HG03097 (cell line): ENCODE results near the gene XPOT.
"Not testable (repeated sequence)": the region's sequence is repeated elsewhere in the genome, so short reads cannot be mapped to it uniquely, and the experiment has no call there.

ENCODE experiments used
- ATAC-seq: cut with Tn5 transposase; IDR thresholded peaks from one replicate; pipeline ENCODE4 v1.9.1; 2021; ENCODE audit not compliant: unreplicated experiment, low FRiP score

The XPOT gene, protein sequence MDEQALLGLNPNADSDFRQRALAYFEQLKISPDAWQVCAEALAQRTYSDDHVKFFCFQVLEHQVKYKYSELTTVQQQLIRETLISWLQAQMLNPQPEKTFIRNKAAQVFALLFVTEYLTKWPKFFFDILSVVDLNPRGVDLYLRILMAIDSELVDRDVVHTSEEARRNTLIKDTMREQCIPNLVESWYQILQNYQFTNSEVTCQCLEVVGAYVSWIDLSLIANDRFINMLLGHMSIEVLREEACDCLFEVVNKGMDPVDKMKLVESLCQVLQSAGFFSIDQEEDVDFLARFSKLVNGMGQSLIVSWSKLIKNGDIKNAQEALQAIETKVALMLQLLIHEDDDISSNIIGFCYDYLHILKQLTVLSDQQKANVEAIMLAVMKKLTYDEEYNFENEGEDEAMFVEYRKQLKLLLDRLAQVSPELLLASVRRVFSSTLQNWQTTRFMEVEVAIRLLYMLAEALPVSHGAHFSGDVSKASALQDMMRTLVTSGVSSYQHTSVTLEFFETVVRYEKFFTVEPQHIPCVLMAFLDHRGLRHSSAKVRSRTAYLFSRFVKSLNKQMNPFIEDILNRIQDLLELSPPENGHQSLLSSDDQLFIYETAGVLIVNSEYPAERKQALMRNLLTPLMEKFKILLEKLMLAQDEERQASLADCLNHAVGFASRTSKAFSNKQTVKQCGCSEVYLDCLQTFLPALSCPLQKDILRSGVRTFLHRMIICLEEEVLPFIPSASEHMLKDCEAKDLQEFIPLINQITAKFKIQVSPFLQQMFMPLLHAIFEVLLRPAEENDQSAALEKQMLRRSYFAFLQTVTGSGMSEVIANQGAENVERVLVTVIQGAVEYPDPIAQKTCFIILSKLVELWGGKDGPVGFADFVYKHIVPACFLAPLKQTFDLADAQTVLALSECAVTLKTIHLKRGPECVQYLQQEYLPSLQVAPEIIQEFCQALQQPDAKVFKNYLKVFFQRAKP

DNA sequence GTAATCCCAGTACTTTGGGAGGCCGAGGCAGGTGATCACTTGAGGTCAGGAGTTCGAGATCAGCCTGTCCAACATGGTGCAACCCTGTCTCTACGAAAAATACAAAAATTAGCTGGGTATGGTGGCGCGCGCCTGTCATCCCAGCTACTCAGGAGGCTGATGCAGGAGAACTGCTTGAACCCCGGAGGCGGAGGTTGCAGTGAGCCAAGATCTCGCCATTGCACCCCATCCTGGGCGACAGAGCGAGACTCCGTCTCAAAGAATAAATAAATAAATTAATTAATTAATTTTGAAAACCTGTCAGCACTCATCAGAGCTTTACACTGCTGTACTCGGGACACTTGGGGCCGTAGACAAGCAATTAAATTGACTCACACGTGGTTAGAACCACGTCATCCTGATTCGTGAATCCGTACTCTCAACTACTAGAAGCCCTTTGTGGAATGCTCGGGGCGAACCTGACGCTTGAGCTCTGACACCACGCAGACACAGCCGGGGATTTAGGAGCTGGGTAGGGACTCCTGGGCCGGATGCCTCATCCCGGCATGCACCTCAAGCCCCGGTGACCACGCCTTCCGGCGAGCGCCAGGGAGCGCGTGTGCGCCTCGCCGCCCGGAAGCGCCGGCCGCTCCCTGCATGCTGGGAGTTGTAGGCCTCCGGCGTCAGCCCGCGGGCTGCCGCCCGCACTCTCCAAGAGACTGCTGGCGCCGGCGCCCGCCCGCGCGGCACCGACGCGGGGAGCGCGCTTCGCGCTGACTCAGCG, at the start of gene XPOT:
Gene XPOT, plus strand, starts transcription at position 686 of the 763 bp plus-strand sequence. CDS start 5,644 bp downstream, outside the sequence.
- peak; percentile 99 for ATAC-seq

DNA sequence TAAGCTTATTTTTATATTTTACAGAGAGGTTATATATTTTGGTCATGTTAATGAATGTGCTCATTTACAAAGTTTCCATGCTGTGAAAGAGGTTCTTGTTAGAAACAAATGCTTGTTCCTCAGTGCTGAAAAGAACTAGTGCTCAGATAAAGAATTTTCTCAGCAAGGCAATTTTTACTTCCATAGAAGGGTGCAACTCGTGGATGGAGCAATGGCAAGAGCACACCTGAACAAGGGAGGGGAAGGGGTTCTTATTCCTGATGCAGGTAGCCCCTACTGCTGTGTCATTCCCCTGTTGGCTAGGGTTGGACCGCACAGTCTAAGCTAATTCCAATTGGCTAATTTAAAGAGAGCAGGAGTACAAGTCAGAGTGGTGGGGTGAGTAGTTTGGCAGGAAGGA, 48.0 kb upstream of the XPOT start:
- not testable (repeated sequence) for ATAC-seq

DNA sequence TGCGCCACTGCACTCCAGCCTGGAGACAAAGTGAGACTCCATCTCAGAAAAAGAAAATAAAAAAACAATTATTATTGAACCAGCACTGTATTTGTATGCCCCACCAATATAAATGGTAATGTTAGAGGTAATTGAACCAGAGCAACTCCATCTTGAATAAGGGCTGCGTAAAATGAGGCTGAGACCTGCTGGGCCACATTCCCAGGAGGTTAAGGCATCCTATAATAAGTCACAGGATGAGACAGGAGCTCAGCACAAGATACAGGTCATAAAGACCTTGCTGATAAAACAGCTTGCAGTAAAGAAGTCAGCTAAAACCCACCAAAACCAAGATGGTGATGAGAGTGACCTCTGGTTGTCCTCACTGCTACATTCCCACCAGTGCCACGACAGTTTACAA, 43.0 kb upstream of the XPOT start:
- ATAC-seq, result not testable (repeated sequence)

DNA sequence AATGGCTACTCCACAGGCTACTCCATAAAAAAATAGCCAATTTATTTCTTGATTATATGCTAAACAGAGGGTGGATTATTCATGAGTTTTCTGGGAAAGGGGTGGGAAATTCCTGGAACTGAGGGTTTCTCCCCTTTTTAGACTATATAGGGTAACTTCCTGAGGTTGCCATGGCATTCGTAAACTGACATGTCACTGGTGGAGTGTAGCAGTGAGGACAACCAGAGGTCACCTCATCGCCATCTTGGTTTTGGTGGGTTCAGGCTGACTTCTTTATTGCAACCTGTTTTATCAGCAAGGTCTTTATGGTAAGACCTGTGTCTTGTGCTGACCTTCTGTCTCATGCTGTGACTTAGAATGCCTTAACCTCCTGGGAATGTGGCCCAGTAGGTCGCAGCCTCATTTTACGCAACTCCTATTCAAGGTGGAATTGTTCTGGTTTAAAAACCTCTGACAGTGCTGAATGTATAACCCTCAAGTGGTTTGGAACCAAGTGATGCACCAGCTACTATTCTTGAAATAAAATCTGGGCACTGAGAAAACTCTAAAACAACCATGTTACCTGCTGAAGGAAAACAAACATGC, 41.4 kb upstream of the XPOT start:
- ATAC-seq, result no peak

DNA sequence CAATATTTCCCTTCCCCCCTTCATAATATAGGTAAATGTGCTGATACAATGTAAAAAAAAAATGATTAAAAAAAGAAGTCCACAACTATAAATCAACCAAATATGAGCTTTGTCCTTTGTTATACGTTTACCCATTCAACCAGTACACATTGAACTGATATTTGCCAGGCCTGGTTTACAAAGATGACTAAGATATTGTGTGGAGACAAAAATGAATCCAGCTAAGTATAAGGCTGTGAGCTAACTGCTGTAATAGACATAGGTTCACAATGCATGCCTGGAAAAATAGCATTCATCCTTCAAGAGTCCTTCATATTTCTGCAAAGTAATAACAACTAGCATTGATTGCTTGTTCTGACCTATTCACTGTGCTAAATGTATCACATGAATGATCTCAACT, 20.5 kb upstream of the XPOT start:
- ATAC-seq, result no peak

DNA sequence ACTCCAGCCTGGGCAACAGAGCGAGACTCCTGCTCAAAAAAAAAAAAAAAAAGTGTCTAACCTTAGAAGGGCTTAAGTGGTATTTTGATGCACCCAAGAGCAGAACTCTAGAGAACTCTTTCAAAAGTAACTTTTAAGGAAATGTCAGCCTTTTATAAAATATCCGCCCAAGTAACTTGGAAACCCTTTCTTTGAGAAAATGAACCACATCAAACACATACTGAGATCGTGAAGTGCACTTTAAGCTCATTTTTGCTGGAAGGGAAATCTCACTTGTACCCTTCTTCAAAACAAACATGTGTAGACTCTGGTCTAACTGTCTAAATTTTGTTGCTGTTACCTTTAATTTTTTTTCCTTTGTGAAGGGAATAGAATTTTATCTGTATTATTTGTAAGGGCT, 19.2 kb upstream of the XPOT start:
- ATAC-seq, result no peak

DNA sequence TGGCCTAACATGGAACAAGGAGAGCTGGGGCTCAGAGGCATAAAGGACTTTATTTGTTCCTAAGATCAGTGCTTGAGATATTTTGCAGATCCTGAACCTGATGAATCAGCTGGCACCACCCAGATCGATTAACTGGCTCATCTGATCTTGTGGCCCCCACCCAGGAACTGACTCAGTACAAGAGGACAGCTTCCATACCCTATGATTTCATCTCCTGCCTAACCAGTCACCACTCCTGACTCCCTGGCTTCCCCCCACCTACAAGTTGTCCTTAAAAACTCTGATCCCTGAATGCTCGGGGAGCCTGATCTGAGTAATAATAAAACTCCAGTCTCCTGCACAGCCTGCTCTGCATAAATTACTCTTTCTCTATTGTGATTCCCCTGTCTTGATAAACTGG, 18.7 kb upstream of the XPOT start:
- ATAC-seq, result no peak

DNA sequence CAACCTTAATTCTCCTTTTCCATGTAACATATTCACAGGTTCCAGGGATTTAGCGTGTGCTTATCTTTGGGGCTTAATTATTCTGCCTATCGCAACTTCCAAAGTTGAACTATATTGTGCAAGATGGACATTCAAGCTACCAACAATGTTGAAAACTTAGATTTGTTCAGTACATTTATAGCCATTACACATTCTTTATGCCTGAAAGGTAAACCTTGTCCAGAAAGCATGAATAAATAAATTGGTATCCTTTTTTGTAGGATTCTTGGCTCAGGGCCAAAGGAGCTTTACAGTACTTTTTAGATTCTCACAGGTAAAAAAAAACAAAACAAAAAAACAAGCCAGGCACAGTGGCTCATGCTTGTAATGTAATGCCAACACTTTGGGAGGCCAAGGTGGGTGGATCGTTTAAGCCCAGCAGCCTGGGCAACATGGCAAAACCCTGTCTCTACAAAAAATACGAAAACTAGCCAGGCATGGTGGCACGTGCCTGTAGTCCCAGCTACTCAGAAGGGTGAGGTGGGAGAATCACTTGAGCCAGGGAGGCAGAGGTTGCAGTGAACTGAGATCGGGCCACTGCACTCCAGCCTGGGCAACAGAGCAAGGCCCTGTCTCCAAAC, 16.9 kb upstream of the XPOT start:
- no peak for ATAC-seq

DNA sequence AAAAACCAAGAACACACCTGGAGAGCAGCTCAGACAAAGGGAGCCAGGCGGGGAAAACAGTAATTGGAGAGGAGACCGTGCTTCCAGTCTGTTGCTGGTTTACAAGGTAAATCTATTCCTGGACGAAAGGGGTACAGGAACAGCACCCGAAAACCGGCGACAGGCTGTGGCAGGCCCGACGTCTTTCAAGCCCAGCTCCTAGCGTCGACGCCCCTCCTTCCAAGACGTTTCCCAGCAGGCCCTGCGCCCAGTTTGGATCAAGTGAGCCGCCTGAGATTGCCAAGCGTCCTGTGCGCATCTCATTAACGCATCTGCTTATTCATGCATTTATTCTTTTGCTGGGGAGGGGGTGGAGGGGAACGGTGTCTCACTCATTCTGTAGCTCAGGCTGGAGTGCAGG, 15.0 kb upstream of the XPOT start:
- ATAC-seq, result no peak

DNA sequence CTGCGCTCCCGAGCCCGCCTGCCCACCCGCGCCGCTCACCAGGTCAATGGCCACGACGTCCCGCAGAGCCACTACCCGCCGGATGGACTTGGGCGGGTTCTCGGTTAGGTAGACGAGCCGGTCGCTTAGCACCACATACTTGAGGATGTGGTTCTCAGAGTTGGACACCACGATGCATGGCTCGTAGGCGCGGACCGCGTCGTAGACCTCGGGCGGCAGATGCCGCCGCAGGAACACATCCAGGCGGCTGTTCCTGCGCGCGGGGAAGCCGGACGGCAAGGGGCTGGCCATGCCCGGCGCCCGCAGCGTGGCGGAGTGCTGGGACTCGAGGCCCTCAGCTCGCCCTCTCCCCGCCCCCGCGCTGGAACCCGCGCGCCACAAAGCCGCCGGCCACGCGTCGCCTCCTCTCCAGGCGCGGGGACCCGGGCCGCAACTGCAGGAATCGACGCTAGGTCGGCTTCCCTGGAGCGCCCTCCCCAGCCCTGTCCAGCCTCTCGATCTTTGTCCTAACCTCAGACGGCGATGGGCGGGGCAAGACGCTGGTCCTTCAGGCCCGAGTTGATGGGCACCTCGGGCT, 13.8 kb upstream of the XPOT start, which contains the start of gene C12orf56:
Gene C12orf56, minus strand, starts transcription at position 484 of the 577 bp plus-strand sequence. Its CDS starts 193 bp downstream, at position 291.
- no peak for ATAC-seq

DNA sequence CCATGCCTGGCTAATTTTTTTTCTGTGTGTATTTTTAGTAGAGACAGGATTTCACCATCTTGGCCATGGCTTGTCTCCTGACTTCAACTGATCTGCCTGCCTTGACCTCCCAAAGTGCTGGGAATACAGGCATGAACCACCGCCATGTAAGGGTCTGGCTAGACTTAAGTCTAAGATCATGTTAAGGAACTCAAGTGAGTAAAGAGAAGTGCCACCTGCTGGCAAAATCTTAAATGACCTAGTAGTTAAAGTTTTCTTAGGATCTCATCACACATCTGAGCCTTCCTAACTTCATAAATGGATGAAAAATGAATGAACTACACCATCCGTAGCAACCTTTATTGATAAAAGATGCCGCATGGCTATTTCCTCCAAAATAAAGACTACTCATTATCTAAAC, 12.0 kb upstream of the XPOT start:
- no peak for ATAC-seq

DNA sequence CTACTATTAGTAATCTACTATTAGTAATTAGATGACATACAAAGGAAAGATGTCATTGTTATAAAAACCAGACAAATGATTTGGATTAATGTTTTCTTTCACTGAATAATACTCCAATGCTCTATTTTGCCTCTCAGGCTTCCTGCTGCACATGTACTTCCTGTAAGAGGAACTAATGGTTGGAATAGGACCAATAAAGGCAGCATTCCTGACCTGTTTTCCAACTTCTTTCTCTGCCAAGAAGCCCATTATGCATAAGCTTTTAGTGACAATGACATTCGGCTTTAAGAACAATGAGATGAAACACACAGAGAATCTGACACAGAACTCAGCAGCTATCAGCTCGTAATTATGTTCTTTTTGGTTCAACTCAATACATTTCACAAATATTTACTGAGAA, 8.5 kb upstream of the XPOT start:
- no peak for ATAC-seq

DNA sequence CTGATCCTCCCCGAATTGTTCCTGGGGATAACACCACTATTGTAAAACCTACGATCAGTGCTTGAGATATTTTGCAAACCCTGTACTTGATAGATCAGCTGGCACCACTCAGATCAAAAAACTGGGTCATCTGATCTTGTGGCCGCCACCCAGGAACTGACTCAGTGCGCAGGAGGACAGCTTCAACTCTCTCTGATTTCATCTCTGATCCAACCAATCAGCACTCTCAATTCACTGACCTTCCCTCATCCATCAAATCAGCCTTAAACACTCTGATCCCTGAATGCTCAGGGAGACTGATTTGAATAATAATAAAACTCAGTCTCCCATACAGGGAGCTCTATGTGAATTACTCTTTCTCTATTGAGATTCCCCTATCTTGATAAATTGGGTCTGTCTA, 4.2 kb upstream of the XPOT start:
- ATAC-seq, result no peak

DNA sequence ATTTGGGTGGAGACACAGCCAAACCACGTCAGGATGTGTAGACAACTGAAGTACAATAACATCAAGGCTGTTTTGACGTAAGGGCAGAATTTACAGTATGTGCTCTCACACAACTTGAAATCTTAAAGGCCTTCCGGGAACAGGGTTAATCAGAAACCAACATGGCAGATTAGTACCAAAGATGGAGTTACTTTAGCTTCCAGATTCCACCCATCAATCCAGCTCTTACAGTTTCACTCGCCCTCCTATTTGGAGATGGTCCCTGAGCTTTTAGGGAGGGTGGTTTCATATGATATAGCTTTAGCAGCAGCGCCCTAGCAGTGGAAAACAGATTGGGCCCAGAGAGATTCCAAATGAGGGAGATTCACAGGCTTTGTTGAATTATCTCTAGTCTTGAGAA, 2.0 kb upstream of the XPOT start:
- ATAC-seq, result no peak

DNA sequence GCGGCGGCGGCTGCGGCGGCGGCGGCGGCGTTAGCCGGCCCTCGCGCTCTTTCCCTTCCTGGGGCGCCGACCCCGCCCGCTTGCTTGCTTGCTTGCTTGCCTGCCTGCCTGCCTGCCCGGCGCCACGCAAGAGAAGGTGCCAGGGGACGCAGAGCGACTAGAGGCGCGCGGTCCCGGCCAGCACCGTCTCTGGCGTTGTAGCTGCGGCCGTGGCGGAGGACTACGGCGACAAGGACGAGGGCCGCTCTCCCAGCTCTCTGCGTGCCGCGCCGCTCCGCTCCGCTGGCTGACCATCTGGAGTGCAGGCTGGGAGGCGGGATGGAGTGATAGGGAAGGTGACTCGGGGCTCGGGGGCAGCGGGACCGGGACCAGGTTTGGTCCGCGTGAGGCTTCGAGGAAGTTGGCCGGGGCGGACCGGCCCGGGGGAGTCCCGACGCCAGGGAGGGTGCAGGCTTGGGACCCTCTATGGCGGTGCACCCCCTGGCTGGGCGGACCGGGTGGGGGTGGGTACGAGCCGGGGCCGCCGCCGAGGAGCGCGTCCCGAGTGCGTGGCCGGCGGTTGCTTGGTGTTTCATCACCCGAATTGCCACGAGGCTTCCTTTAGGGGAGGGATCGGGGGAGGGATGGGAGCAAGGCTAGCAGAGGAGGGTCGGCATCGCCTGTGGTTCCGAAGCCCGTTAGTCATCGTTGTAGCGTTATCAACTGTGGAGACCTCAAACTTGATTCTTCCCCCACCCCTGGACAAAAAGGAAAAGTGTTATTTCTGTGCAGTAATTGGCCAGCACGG, 471 bp downstream of the XPOT start:
- ATAC-seq, result peak; percentile 33

DNA sequence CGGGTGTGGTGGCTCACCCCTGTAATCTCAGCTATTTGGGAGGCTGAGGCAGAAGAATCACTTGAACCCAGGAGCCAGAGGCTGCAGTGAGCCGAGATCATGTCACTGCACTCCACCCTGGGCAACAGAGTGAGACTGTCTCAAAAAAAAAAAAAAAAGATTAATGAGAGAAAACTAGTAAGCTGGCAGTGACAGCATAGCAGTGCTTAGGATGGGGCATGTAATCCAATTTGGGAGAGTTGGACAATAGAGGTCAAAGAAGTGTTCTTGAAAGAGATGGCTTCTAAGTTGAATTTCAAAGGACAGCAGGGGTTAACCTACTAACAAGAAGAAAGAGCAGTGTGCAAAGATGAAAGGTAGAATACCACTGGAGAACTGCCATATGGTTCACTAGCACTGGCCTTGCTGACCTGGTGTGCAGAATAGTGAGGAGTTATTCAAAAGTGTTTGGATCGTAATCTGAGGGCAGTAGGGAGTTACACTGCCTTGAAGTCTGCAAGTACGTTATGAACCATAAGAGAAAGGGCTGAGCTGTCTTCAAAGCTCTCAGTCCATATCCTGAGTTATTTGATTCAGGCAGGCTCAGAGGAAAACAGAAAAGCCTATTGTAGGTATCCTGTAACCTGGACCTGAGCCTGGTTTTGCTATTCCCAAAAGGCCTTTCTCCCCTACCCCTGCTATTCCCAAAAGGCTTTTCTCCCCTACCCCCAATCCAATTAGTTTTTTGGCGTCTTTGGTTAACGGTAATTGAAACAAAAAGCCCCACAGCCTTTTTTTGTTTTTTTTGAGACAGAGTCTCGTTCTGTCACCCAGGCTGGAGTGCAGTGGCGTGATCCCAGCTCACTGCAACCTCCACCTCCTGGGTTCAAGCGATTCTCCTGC, 3.4 kb downstream of the XPOT start:
- ATAC-seq, result no peak

DNA sequence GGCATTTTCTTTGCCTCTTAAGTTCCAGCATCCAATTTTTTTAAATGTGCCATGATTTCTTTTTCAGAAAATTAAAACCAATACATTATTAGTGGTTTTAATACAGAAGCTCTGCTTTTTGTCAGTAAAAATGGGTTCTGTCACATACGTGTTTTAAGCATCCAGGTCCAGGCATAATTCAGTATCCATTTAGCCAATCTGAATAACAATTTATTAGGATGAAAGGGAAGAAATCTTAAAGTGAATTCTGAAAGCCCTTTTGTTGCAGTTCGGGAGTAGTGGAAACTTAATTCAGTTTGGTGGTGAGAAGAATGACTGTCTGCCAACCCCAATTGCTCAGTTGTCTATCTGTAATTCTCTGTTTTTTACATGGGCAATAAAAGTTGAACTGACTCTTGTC, 7.2 kb downstream of the XPOT start:
- ATAC-seq, result no peak

DNA sequence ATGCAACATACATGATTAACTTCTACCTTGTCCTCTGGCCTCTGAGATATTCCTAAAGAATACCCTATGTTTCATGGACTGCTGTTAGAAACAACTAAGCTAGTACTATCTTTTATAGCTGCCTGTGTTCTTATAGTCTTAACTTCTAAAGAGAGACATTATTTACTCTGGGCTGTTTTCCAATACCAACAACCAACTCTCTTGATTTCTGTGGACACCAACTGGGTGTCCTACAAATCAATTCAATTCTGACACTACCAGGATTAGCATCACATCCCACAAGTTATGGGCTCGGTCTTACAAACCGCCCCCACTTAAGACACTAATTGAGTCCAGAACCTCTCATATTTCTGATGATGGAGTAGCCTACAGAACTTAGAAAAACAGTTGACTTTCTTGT, 8.3 kb downstream of the XPOT start:
- ATAC-seq, result no peak
